Natural killer cell (primary cell): ENCODE measurements around the gene NLRP7. TPM values are rescaled to one million over a fixed set of nuclear protein-coding genes. Genes with fewer than 3 reads are reported as not detected.
A peak's percentile ranks its signal among the peaks of the same experiment; 100 is the strongest.

Experiments
- ATAC-seq, 3 donors: fragments of 150-1000 bp in 2 of 3; fragments of 200-7000 bp in 1 of 3; cut with Tn5 transposase; 1 replicate in 1 of 3; 2 replicates in 2 of 3; pipeline ENCODE4 v1.10.0; 2021; ENCODE audit warnings: mild to moderate bottlenecking in 2 of 3, moderate library complexity in 2 of 3
- DNase-seq, 2 donors: peaks; one replicate each; pipeline versions ENCODE4 v3.0.0 to v3.0.0-alpha.2; 2013 to 2021; ENCODE audit warnings: mixed read lengths in 1 of 2
- H3K27ac ChIP-seq: one replicate; pipeline ENCODE4 v1.5.1; 2013; ENCODE audit warnings: mild to moderate bottlenecking, low read length
- H3K27me3 ChIP-seq: one replicate; pipeline ENCODE4 v1.6.1; 2013; ENCODE audit warnings: low read length; ENCODE audit not compliant: control insufficient read depth, insufficient read depth
- H3K36me3 ChIP-seq: one replicate; pipeline ENCODE4 v1.6.1; 2013; ENCODE audit warnings: low read length; ENCODE audit not compliant: control insufficient read depth, insufficient read depth
- H3K4me1 ChIP-seq: one replicate; pipeline ENCODE4 v1.6.1; 2013; ENCODE audit warnings: low read length; ENCODE audit not compliant: control insufficient read depth, insufficient read depth
- H3K4me3 ChIP-seq: one replicate; pipeline ENCODE4 v1.5.1; 2013; ENCODE audit warnings: low read length
- H3K9me3 ChIP-seq: one replicate; pipeline ENCODE4 v1.6.1; 2013; ENCODE audit warnings: low read length; ENCODE audit not compliant: control insufficient read depth, insufficient read depth
- H3K27ac Mint-ChIP-seq, 2 donors: one replicate each; pipeline ENCODE4 v1.8.0; 2022; ENCODE audit warnings: mild to moderate bottlenecking in 2 of 2, mixed read lengths in 2 of 2, moderate library complexity in 1 of 2
- H3K27me3 Mint-ChIP-seq, 2 donors: one replicate each; pipeline ENCODE4 v1.8.0; 2022; ENCODE audit warnings: low read depth in 2 of 2, mixed read lengths in 2 of 2
- H3K36me3 Mint-ChIP-seq: one replicate; pipeline ENCODE4 v1.8.0; 2022; ENCODE audit warnings: mixed read lengths
- H3K4me1 Mint-ChIP-seq, 2 donors: one replicate each; pipeline ENCODE4 v1.8.0; 2022; ENCODE audit warnings: mixed read lengths in 2 of 2
- H3K4me3 Mint-ChIP-seq: one replicate; pipeline ENCODE4 v1.8.0; 2022; ENCODE audit warnings: mild to moderate bottlenecking, moderate library complexity, mixed read lengths
- H3K9me3 Mint-ChIP-seq, 2 donors: one replicate each; pipeline ENCODE4 v1.8.0; 2022; ENCODE audit warnings: mixed read lengths in 2 of 2
- WGBS: methylation state at CpG from one replicate; pipeline ENCODE4 v1.1.7; 2013; ENCODE audit warnings: missing lambda C conversion rate; ENCODE audit not compliant: insufficient coverage; 5-methylcytosine and 5-hydroxymethylcytosine counted together
- intact Hi-C: fragments of 100-400 bp; cut with micrococcal nuclease; formaldehyde crosslinking; loops from one replicate; pipeline ENCODE4 v1.14.2; 2022
- total RNA-seq, 4 donors: library from RNA; stranded (reverse); fragments of 120-200 nt in 1 of 4; gene quantifications; one replicate each; pipeline versions ENCODE4 v1.2.3 to v1.2.4, GENCODE V29; 2013 to 2022
- TF ChIP-seq, protein P1 (sequence below): fragments of 200-600 bp; IDR thresholded peaks from one replicate; pipeline ENCODE4 v1.8.0; 2022; ENCODE audit warnings: antibody characterized with exemption

NLRP7 gene
- total RNA-seq, 3 donors from 2014 or later (not counting 1 experiment from before 2014, with no cell fraction given) = not detected

DNA sequence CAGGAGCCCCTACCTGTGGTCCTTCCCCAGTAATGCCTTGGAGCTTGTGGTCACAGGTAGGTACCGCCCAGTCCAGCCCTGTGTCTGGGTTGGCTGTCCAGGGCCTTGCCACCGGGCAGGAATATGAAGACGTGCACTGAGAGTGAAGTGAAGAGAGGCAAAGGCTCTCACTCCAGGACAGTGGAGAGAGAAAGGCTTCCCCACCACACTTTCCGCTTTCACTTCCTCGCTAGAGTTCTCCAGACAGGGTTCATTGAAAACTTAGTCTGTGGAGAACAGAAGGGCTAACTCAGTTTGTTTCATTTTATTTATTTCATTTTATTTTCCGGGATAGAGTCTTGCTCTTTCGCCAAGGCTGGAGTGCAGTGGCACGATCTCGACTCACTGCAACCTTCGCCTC, 59.1 kb downstream of the NLRP7 start:
- H3K9me3 ChIP-seq = no peaks in the 10 kb centered on the region
- H3K4me3 ChIP-seq = no peak overlapping the region
- TF ChIP-seq, protein P1, sequence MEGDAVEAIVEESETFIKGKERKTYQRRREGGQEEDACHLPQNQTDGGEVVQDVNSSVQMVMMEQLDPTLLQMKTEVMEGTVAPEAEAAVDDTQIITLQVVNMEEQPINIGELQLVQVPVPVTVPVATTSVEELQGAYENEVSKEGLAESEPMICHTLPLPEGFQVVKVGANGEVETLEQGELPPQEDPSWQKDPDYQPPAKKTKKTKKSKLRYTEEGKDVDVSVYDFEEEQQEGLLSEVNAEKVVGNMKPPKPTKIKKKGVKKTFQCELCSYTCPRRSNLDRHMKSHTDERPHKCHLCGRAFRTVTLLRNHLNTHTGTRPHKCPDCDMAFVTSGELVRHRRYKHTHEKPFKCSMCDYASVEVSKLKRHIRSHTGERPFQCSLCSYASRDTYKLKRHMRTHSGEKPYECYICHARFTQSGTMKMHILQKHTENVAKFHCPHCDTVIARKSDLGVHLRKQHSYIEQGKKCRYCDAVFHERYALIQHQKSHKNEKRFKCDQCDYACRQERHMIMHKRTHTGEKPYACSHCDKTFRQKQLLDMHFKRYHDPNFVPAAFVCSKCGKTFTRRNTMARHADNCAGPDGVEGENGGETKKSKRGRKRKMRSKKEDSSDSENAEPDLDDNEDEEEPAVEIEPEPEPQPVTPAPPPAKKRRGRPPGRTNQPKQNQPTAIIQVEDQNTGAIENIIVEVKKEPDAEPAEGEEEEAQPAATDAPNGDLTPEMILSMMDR = no peak
- no peak overlapping the region for H3K4me3 Mint-ChIP-seq
- H3K9me3 Mint-ChIP-seq = no peaks in the 10 kb centered on the region
- peaks cover 3 to 4% of the 10 kb centered on the region in 2 donors for H3K4me1 Mint-ChIP-seq
- H3K36me3 Mint-ChIP-seq = no peaks in the 10 kb centered on the region
- no peak overlapping the region for H3K27ac Mint-ChIP-seq
- no peaks in the 10 kb centered on the region for H3K27me3 Mint-ChIP-seq
- H3K27ac ChIP-seq = no peak overlapping the region
- ATAC-seq = no peak
- intact Hi-C loops = loop anchor here (10.0 kb wide), 1 partner anchor 127 kb away; no protein-coding TSS in a partner anchor
- 91% methylated on average over 6 of the region's 10 CpGs for WGBS
- no peaks in the 10 kb centered on the region for H3K27me3 ChIP-seq
- no peaks in the 10 kb centered on the region for H3K36me3 ChIP-seq
- DNase-seq = no peak
- H3K4me1 ChIP-seq = peaks cover 9% of the 10 kb centered on the region

GRCh38 chr19:54883228-54883627, 64.1 kb downstream of the NLRP7 start:
- Histone ChIP-seq H3K4me3 (no peak overlapping the region), H3K27me3 (peaks cover 5% of the 10 kb centered on the region), H3K9me3 (no peaks in the 10 kb centered on the region), H3K36me3 (no peaks in the 10 kb centered on the region), H3K4me1 (peaks cover 32% of the 10 kb centered on the region), H3K27ac (peak overlapping the region; percentile 80)
- 57% methylated on average over 9 of the region's 9 CpGs for WGBS
- peak overlapping the region; percentile 71 to 86 for H3K27ac Mint-ChIP-seq
- peaks cover 17 to 18% of the 10 kb centered on the region in 2 donors for H3K4me1 Mint-ChIP-seq
- DNase-seq = no peak
- no peaks in the 10 kb centered on the region for H3K9me3 Mint-ChIP-seq
- peak overlapping the region; percentile 75 for H3K4me3 Mint-ChIP-seq
- intact Hi-C loops = loop anchor here (2.0 to 10.0 kb wide), 3 partner anchors 132 to 534 kb away; no protein-coding TSS in a partner anchor
- TF ChIP-seq, protein P1 = no peak
- H3K27me3 Mint-ChIP-seq = peaks cover 4 to 9% of the 10 kb centered on the region in 2 donors
- ATAC-seq = peak in 2 of 3 donors; percentile 14 to 16
- no peaks in the 10 kb centered on the region for H3K36me3 Mint-ChIP-seq

- H3K9me3 ChIP-seq = no peaks in the 10 kb centered on the region
- TF ChIP-seq, protein P1 = peak; percentile 50
- H3K27ac ChIP-seq = peak overlapping the region; percentile 80
- Mint-ChIP-seq H3K27ac (peak overlapping the region; percentile 71 to 86), H3K4me3 (peak overlapping the region; percentile 75), H3K36me3 (no peaks in the 10 kb centered on the region), H3K4me1 (peaks cover 17 to 18% of the 10 kb centered on the region in 2 donors), H3K27me3 (peaks cover 4 to 9% of the 10 kb centered on the region in 2 donors), H3K9me3 (no peaks in the 10 kb centered on the region)
- WGBS = 35% methylated on average over 7 of the region's 7 CpGs
- no peak overlapping the region for H3K4me3 ChIP-seq
- intact Hi-C loops = loop anchor here (2.0 to 10.0 kb wide), 3 partner anchors 132 to 535 kb away; no protein-coding TSS in a partner anchor
- peak; percentile 21 to 50 for DNase-seq
- peaks cover 5% of the 10 kb centered on the region for H3K27me3 ChIP-seq
- H3K36me3 ChIP-seq = no peaks in the 10 kb centered on the region
- ATAC-seq = peak; percentile 86 to 89 (median 86)
- H3K4me1 ChIP-seq = peaks cover 32% of the 10 kb centered on the region
These were observed 64.6 kb downstream of the NLRP7 start for GRCh38 chr19:54882758-54883157.

DNA sequence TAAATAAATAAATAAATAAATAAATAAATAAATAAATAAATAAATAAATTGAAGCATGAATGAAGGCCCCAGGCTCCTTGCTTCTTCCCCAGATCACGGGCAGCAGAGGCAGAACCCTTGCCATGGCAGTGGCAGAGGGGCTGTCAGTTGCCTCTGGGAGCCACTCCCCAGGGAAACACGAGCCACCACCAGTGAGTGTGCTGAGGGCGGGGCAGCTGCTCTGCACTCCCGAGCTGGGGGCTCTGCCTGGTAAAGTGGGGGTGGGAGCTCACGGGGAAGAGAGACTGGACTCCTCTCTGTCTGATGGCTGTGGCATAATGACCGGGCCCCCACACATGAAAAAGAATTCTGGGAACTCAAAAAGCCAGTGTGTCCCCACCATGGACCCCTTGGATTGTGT, 65.4 kb downstream of the NLRP7 start:
- H3K4me1 ChIP-seq = peaks cover 32% of the 10 kb centered on the region
- H3K4me3 Mint-ChIP-seq = no peak overlapping the region
- TF ChIP-seq, protein P1 = no peak
- H3K27me3 ChIP-seq = peaks cover 5% of the 10 kb centered on the region
- 70% methylated on average over 6 of the region's 6 CpGs for WGBS
- peaks cover 4 to 9% of the 10 kb centered on the region in 2 donors for H3K27me3 Mint-ChIP-seq
- H3K36me3 Mint-ChIP-seq = no peaks in the 10 kb centered on the region
- no peaks in the 10 kb centered on the region for H3K9me3 Mint-ChIP-seq
- no peaks in the 10 kb centered on the region for H3K9me3 ChIP-seq
- no peaks in the 10 kb centered on the region for H3K36me3 ChIP-seq
- no peak overlapping the region for H3K27ac Mint-ChIP-seq
- ATAC-seq (no peak), DNase-seq (no peak)
- intact Hi-C loops = loop anchor here (1.0 to 10.0 kb wide), 4 partner anchors 35 to 535 kb away; no protein-coding TSS in a partner anchor
- H3K4me3 ChIP-seq = no peak overlapping the region
- H3K27ac ChIP-seq = no peak overlapping the region
- H3K4me1 Mint-ChIP-seq = peaks cover 17 to 22% of the 10 kb centered on the region in 2 donors
